ENCODE measurements around the gene CDC37L1.
"Not testable (repeated sequence)": the region's sequence is repeated elsewhere in the genome, so short reads cannot be mapped to it uniquely, and the experiment has no call there.

The CDC37L1 gene

GRCh38 chr9:4679268-4680172 is at the start of gene CDC37L1:
TSS of gene CDC37L1 (plus strand) at chr9:4679569. CDS start at chr9:4679768, 199 bp downstream.
- peaks cover 6% of the 10 kb centered on the region for H3K36me3 Mint-ChIP-seq (ENCODE audit: low read depth)
- H3K4me3 Mint-ChIP-seq: no peak within 1 kb of the TSS
- DNase-seq: peak; percentile 100
- no peak within 1 kb of the TSS for H3K27ac Mint-ChIP-seq
- peak; percentile 98 for ATAC-seq
- peaks cover 13% of the 10 kb centered on the region for H3K4me1 Mint-ChIP-seq
- H3K9me3 Mint-ChIP-seq: no peaks in the 10 kb centered on the region
- H3K27me3 Mint-ChIP-seq: no peaks in the 10 kb centered on the region

- Mint-ChIP-seq H3K9me3 (no peaks in the 10 kb centered on the region), H3K4me3 (no peak overlapping the region), H3K27me3 (no peaks in the 10 kb centered on the region), H3K4me1 (peaks cover 2% of the 10 kb centered on the region), H3K27ac (no peak overlapping the region), H3K36me3 (ENCODE audit: low read depth) (no peaks in the 10 kb centered on the region)
- DNase-seq (no peak), ATAC-seq (no peak)
These were observed 48.5 kb upstream of the CDC37L1 start for GRCh38 chr9:4630836-4631235.

- Mint-ChIP-seq H3K9me3 (no peaks in the 10 kb centered on the region), H3K27me3 (no peaks in the 10 kb centered on the region), H3K36me3 (ENCODE audit: low read depth) (no peaks in the 10 kb centered on the region), H3K4me1 (no peaks in the 10 kb centered on the region), H3K4me3 (no peak overlapping the region), H3K27ac (no peak overlapping the region)
- DNase-seq (no peak), ATAC-seq (no peak)
These were observed 40.4 kb upstream of the CDC37L1 start for GRCh38 chr9:4638968-4639367.

- DNase-seq (no peak), ATAC-seq (no peak)
- Mint-ChIP-seq H3K27me3 (no peaks in the 10 kb centered on the region), H3K9me3 (no peaks in the 10 kb centered on the region), H3K4me1 (no peaks in the 10 kb centered on the region), H3K4me3 (no peak overlapping the region), H3K36me3 (ENCODE audit: low read depth) (no peaks in the 10 kb centered on the region), H3K27ac (no peak overlapping the region)
These were observed 39.9 kb upstream of the CDC37L1 start for GRCh38 chr9:4639420-4639819.

GRCh38 chr9:4640027-4640426 is 39.3 kb upstream of the CDC37L1 start:
- DNase-seq: peak; percentile 54
- Mint-ChIP-seq H3K27me3 (no peaks in the 10 kb centered on the region), H3K36me3 (ENCODE audit: low read depth) (no peaks in the 10 kb centered on the region), H3K4me3 (no peak overlapping the region), H3K27ac (no peak overlapping the region), H3K4me1 (no peaks in the 10 kb centered on the region), H3K9me3 (no peaks in the 10 kb centered on the region)
- no peak for ATAC-seq

- DNase-seq: no peak
- no peaks in the 10 kb centered on the region for H3K36me3 Mint-ChIP-seq (ENCODE audit: low read depth)
- H3K4me3 Mint-ChIP-seq: no peak overlapping the region
- H3K27ac Mint-ChIP-seq: no peak overlapping the region
- no peaks in the 10 kb centered on the region for H3K4me1 Mint-ChIP-seq
- no peak for ATAC-seq
- no peaks in the 10 kb centered on the region for H3K9me3 Mint-ChIP-seq
- no peaks in the 10 kb centered on the region for H3K27me3 Mint-ChIP-seq
These were observed 37.0 kb upstream of the CDC37L1 start for GRCh38 chr9:4642351-4642750.

- Mint-ChIP-seq H3K4me3 (no peak overlapping the region), H3K36me3 (ENCODE audit: low read depth) (no peaks in the 10 kb centered on the region), H3K27me3 (no peaks in the 10 kb centered on the region), H3K9me3 (no peaks in the 10 kb centered on the region), H3K4me1 (peaks cover 10% of the 10 kb centered on the region), H3K27ac (no peak overlapping the region)
- DNase-seq: no peak
- ATAC-seq: no peak
These were observed 25.3 kb upstream of the CDC37L1 start for GRCh38 chr9:4654084-4654483.

GRCh38 chr9:4654538-4654937 is 24.8 kb upstream of the CDC37L1 start:
- H3K36me3 Mint-ChIP-seq (ENCODE audit: low read depth): no peaks in the 10 kb centered on the region
- ATAC-seq (no peak), DNase-seq (no peak)
- H3K9me3 Mint-ChIP-seq: no peaks in the 10 kb centered on the region
- H3K4me1 Mint-ChIP-seq: peaks cover 10% of the 10 kb centered on the region
- no peaks in the 10 kb centered on the region for H3K27me3 Mint-ChIP-seq
- H3K4me3 Mint-ChIP-seq: no peak overlapping the region
- no peak overlapping the region for H3K27ac Mint-ChIP-seq

GRCh38 chr9:4656196-4656595 is 23.2 kb upstream of the CDC37L1 start:
- not testable (repeated sequence) for H3K4me3 Mint-ChIP-seq; H3K36me3 Mint-ChIP-seq (ENCODE audit: low read depth); ATAC-seq; H3K9me3 Mint-ChIP-seq; H3K27ac Mint-ChIP-seq; DNase-seq; H3K27me3 Mint-ChIP-seq; H3K4me1 Mint-ChIP-seq

GRCh38 chr9:4656621-4657020 is 22.7 kb upstream of the CDC37L1 start:
- H3K27me3 Mint-ChIP-seq: no peaks in the 10 kb centered on the region
- ATAC-seq (no peak), DNase-seq (no peak)
- H3K27ac Mint-ChIP-seq: no peak overlapping the region
- H3K36me3 Mint-ChIP-seq (ENCODE audit: low read depth): no peaks in the 10 kb centered on the region
- H3K9me3 Mint-ChIP-seq: no peaks in the 10 kb centered on the region
- peaks cover 13% of the 10 kb centered on the region for H3K4me1 Mint-ChIP-seq
- no peak overlapping the region for H3K4me3 Mint-ChIP-seq

- H3K27ac Mint-ChIP-seq: no peak overlapping the region
- no peaks in the 10 kb centered on the region for H3K9me3 Mint-ChIP-seq
- no peaks in the 10 kb centered on the region for H3K36me3 Mint-ChIP-seq (ENCODE audit: low read depth)
- H3K4me3 Mint-ChIP-seq: no peak overlapping the region
- no peak for DNase-seq
- no peak for ATAC-seq
- no peaks in the 10 kb centered on the region for H3K27me3 Mint-ChIP-seq
- H3K4me1 Mint-ChIP-seq: peaks cover 18% of the 10 kb centered on the region
These were observed 21.8 kb upstream of the CDC37L1 start for GRCh38 chr9:4657426-4658159.

- not testable (repeated sequence) for H3K4me3 Mint-ChIP-seq; DNase-seq; H3K27ac Mint-ChIP-seq; ATAC-seq; H3K36me3 Mint-ChIP-seq (ENCODE audit: low read depth); H3K9me3 Mint-ChIP-seq; H3K27me3 Mint-ChIP-seq
- H3K4me1 Mint-ChIP-seq: peaks cover 37% of the 10 kb centered on the region
These were observed 18.7 kb upstream of the CDC37L1 start for GRCh38 chr9:4660665-4661064.

GRCh38 chr9:4661165-4661564 is 18.2 kb upstream of the CDC37L1 start:
- peak overlapping the region; percentile 91 for H3K4me3 Mint-ChIP-seq

GRCh38 chr9:4661611-4662010 is 17.8 kb upstream of the CDC37L1 start:
- Mint-ChIP-seq H3K4me3 (peak overlapping the region; percentile 91), H3K36me3 (ENCODE audit: low read depth) (no peaks in the 10 kb centered on the region), H3K9me3 (no peaks in the 10 kb centered on the region), H3K27me3 (no peaks in the 10 kb centered on the region), H3K4me1 (peaks cover 47% of the 10 kb centered on the region), H3K27ac (peak overlapping the region; percentile 83)
- no peak for ATAC-seq
- DNase-seq: no peak

More at GRCh38 chr9:4661165-4661564, 18.2 kb upstream of the CDC37L1 start:
- Mint-ChIP-seq H3K27ac (peak overlapping the region; percentile 83), H3K4me1 (peaks cover 42% of the 10 kb centered on the region), H3K9me3 (no peaks in the 10 kb centered on the region), H3K36me3 (ENCODE audit: low read depth) (no peaks in the 10 kb centered on the region), H3K27me3 (no peaks in the 10 kb centered on the region)
- no peak for DNase-seq
- no peak for ATAC-seq
